Muscle of leg (tissue), 11 donors: Measurements from ENCODE around the gene GRIK3. TPM values are rescaled to one million over a fixed set of nuclear protein-coding genes. Genes with fewer than 3 reads are reported as not detected.

Experiments
- DNase-seq: peaks from one replicate; pipeline ENCODE4 v3.0.0; 2013
- H3K27ac ChIP-seq: one replicate; pipeline ENCODE4 v1.5.1; 2013; ENCODE audit warnings: mild to moderate bottlenecking, low read length, control low read depth
- H3K27me3 ChIP-seq: one replicate; pipeline ENCODE4 v1.6.1; 2013; ENCODE audit warnings: low read length; ENCODE audit not compliant: control insufficient read depth, insufficient read depth
- H3K36me3 ChIP-seq: one replicate; pipeline ENCODE4 v1.6.1; 2013; ENCODE audit warnings: low read length; ENCODE audit not compliant: control insufficient read depth, insufficient read depth
- H3K4me1 ChIP-seq: one replicate; pipeline ENCODE4 v1.6.1; 2013; ENCODE audit warnings: low read length; ENCODE audit not compliant: control insufficient read depth, insufficient read depth
- H3K4me3 ChIP-seq: one replicate; pipeline ENCODE4 v1.5.1; 2013; ENCODE audit warnings: low read length, control low read depth
- H3K9me3 ChIP-seq: replicated peaks from 2 replicates; pipeline ENCODE4 v1.6.1; 2013; ENCODE audit warnings: low read depth, low read length; ENCODE audit not compliant: control insufficient read depth
- WGBS: methylation state at CpG from one replicate; pipeline ENCODE4 v1.1.5; 2013; ENCODE audit warnings: missing lambda C conversion rate; ENCODE audit not compliant: insufficient coverage; 5-methylcytosine and 5-hydroxymethylcytosine counted together
- polyA plus RNA-seq, 8 donors: library from polyadenylated mRNA; unstranded; fragments of 120-200 nt; gene quantifications; one replicate each; pipeline versions ENCODE4 v1.2.1 to v1.2.3, GENCODE V29; 2013; ENCODE audit warnings: inconsistent platforms in 1 of 8, low replicate concordance in 1 of 8; ENCODE audit not compliant: insufficient read length in 8 of 8, insufficient read depth in 1 of 8
- total RNA-seq: library from RNA; stranded (reverse); fragments of 120-200 nt; gene quantifications from one replicate; pipeline ENCODE4 v1.2.4, GENCODE V29; 2013

GRIK3 gene
- total and polyA plus RNA-seq, 9 donors = 0.44 to 3.3 (median 1.1) TPM

DNA sequence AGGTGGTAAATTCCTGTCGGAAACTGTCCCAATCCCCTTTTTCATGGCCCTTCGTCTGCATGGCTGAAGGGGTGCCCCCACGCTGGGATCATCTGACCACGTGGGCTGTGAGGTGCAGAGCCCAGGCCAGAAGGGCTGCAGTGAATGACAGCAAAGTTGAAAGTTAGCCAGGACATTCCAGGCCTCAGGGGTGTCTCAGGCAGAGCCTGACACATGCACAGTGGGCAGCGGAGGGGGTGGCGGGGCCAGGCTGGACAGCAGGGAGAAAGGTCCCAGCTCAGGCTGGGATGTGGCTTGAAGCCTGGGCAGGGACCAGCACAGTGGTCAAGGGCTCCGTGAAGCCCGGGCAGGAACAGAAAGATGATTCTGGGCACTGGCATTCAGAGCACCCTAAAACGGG, 49.6 kb downstream of the GRIK3 start:
- no peak overlapping the region for H3K4me3 ChIP-seq
- WGBS = 76% methylated on average over 8 of the region's 9 CpGs
- peaks cover 12% of the 10 kb centered on the region for H3K27me3 ChIP-seq
- H3K9me3 ChIP-seq = no peaks in the 10 kb centered on the region
- H3K36me3 ChIP-seq = no peaks in the 10 kb centered on the region
- H3K27ac ChIP-seq = no peak overlapping the region
- no peaks in the 10 kb centered on the region for H3K4me1 ChIP-seq
- DNase-seq = no peak

DNA sequence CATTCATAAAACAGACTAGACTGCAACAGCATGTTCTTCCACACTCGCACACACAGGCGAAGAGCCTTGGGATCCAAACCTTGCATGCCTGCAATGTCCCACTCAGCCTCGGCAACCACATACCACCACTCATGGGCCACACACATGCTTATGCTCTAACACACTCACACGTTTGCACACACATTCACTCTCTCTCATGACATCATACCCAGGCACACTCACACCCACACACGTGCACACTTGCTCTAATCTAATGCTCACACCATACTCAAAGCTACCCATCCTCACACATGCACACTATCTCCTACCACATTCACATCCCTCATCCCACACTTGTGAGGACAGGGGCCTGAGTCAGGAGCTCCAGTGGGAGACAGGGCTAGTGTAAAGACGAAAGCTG, 50.3 kb downstream of the GRIK3 start:
- Histone ChIP-seq H3K27me3 (peaks cover 10% of the 10 kb centered on the region), H3K4me1 (no peaks in the 10 kb centered on the region), H3K27ac (no peak overlapping the region), H3K36me3 (no peaks in the 10 kb centered on the region), H3K9me3 (no peaks in the 10 kb centered on the region), H3K4me3 (no peak overlapping the region)
- DNase-seq = no peak
- 79% methylated on average over 5 of the region's 6 CpGs for WGBS

DNA sequence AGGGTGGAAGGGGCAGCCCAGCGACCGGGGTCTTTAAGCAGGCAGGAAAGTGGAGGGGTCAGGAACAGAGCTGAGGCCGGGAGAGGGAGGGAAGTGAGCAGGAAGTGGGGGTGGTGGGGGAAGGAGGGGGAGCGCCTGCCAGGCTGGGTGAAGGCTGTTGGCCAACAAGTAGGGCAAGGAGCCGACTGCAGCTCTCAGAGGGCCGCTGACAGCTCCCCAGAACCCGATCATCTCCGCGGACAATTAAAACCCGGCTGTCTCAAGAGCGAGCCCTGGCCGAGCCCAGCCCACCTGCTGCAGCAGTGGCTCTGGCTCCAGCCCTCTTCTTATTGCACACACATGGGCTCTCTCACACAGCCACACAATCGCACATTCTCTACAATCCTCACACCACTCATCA, 51.6 kb downstream of the GRIK3 start:
- no peak overlapping the region for H3K4me3 ChIP-seq
- H3K27me3 ChIP-seq = peaks cover 10% of the 10 kb centered on the region
- H3K9me3 ChIP-seq = no peaks in the 10 kb centered on the region
- no peak for DNase-seq
- no peaks in the 10 kb centered on the region for H3K36me3 ChIP-seq
- no peak overlapping the region for H3K27ac ChIP-seq
- WGBS = 10% methylated on average over 12 of the region's 13 CpGs
- no peaks in the 10 kb centered on the region for H3K4me1 ChIP-seq

DNA sequence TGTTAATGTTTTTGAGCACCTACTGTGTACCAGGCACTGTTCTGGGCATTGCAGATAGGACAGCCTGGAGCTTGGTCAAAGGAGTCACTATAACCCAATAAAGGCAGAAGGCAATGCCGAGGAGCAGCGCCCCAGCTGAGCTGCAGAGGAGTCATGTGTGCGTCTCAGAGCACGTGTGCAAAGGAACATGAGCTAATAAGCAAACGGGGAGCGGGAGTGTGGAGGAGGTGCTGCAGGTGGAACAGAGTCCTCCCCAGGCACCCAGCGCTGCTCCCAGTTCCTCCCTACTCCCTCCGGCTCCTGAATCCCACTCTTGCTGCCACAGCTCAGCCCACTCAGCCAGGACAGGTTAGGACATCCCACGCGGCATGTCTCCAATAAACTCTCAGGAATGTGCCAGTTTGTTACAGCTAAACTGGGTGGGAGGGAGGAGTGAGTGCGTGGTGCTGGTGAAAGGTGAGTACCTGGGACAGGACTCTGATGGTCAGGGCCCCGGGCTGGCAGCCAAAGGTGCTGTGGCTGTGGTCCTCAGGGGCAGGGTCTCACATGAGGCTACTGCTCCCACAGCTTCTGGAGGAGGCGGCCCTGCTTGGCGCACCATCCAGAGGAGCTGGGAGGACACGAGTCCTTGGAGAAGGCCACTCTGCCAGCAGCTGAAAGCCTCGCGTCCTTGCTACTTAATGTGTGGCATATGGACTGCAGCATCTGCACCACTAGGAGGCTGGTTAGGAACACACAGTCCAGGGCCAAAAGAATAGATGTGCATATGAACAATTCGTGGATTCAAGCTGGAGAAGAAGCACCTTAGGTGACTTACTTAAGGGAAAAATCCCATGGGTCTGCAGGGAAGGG, 52.3 kb downstream of the GRIK3 start:
- Histone ChIP-seq H3K4me3 (no peak overlapping the region), H3K4me1 (no peaks in the 10 kb centered on the region), H3K27me3 (peaks cover 10% of the 10 kb centered on the region), H3K9me3 (no peaks in the 10 kb centered on the region), H3K36me3 (no peaks in the 10 kb centered on the region), H3K27ac (no peak overlapping the region)
- no peak for DNase-seq
- 55% methylated on average over 13 of the region's 18 CpGs for WGBS

DNA sequence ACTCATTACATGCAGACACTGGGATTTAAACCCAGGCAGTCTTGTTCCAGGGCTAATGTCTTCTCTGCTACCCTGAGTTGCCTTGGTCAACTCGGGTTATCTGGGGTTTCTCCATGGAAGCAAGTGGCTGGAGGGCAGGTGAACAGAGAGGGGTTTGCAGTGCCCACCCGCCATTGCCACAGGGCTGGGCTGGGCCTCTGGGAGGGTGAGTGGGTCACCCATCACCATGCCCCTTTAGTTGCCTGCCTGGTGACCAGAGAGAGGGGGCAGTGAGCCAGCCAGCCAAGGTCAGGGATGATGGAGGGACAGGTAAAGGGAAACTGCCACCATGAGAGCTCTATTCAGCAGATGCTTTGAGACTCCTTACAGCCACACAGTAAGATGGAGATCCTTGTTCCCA, 53.2 kb downstream of the GRIK3 start:
- H3K4me1 ChIP-seq = no peaks in the 10 kb centered on the region
- DNase-seq = no peak
- H3K4me3 ChIP-seq = no peak overlapping the region
- H3K27me3 ChIP-seq = peaks cover 10% of the 10 kb centered on the region
- no peak overlapping the region for H3K27ac ChIP-seq
- 83% methylated on average over 1 of the region's 2 CpGs for WGBS
- H3K9me3 ChIP-seq = no peaks in the 10 kb centered on the region
- no peaks in the 10 kb centered on the region for H3K36me3 ChIP-seq

DNA sequence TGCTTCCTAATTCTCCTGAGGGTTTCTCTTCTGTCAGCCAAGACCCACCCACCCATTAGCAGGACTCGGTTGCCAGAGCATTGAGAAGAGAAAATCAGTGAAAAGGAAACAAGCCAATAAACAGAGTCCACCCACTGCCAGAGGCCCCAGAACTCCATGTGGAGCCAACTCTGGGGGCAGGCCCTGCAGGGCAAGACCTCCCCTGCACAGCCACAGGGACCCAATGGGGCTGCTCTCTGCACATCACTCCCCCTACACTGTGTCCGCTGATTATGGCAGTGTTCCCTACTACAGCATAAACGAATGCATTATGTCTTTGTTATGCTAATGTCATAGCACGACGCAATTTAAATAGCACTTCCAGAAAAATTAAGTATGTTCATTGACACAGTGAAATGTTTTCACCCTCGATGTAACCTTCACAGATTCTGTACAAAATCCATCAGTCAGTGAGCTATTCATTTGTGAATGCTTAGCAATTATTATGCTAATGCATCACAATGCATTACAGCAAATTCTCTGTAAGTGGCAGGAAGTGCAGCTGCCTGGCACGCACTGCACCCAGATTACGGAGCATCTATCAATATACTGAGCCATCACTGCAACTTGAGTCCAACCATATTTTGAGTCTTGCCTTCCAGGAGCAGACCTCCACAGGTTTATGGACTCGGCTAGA, 56.4 kb downstream of the GRIK3 start:
- H3K4me1 ChIP-seq = no peaks in the 10 kb centered on the region
- H3K36me3 ChIP-seq = no peaks in the 10 kb centered on the region
- peaks cover 5% of the 10 kb centered on the region for H3K27me3 ChIP-seq
- peak; percentile 16 for DNase-seq
- no peak overlapping the region for H3K4me3 ChIP-seq
- 95% methylated on average over 3 of the region's 9 CpGs for WGBS
- no peak overlapping the region for H3K27ac ChIP-seq
- no peaks in the 10 kb centered on the region for H3K9me3 ChIP-seq

DNA sequence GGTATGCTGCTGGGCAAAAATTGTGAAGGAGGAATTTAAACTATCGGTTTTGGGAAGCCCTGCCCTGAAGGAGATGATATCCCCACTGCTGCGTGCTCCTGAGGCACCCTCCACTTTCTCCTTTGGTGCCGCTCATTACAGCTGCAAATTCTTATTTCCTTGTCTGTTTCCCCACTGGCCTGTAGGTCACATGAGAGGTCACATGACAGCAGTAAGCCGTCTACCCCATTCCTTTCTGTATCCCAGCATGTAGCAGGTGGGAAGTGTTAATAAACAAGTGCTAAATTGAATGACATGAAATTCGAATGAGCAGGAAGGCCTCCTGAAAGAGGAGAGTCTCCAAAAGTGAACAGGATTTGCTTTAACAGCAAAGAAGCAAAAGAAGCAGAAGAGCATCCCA, 58.7 kb downstream of the GRIK3 start:
- peaks cover 2% of the 10 kb centered on the region for H3K27me3 ChIP-seq
- H3K4me3 ChIP-seq = no peak overlapping the region
- H3K9me3 ChIP-seq = no peaks in the 10 kb centered on the region
- no peaks in the 10 kb centered on the region for H3K36me3 ChIP-seq
- no peaks in the 10 kb centered on the region for H3K4me1 ChIP-seq
- DNase-seq = no peak
- H3K27ac ChIP-seq = no peak overlapping the region
- WGBS = 62% methylated on average over 2 of the region's 5 CpGs

DNA sequence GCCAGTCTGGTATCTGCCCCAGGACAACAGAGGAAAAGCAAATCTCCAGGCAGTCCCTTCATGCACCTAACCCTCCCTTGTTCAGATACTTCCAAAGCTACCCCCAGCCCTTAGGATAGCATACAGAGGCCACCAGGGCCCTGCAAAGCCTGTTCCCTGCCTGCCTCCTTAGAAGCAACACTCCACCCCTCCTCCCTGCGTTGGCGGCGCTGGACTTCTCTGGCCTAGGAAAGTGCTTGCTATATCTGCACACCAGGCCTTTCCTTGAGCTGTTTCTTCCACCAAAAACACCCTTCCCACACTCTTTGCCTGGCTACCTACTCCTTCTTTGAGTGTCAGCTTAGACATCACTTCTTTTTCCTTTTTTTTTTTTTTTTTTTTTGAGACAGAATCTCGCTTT, 61.3 kb downstream of the GRIK3 start:
- Histone ChIP-seq H3K36me3 (no peaks in the 10 kb centered on the region), H3K4me1 (no peaks in the 10 kb centered on the region), H3K4me3 (no peak overlapping the region), H3K9me3 (no peaks in the 10 kb centered on the region), H3K27ac (no peak overlapping the region), H3K27me3 (peaks cover 2% of the 10 kb centered on the region)
- 78% methylated on average over 3 of the region's 4 CpGs for WGBS
- DNase-seq = no peak

DNA sequence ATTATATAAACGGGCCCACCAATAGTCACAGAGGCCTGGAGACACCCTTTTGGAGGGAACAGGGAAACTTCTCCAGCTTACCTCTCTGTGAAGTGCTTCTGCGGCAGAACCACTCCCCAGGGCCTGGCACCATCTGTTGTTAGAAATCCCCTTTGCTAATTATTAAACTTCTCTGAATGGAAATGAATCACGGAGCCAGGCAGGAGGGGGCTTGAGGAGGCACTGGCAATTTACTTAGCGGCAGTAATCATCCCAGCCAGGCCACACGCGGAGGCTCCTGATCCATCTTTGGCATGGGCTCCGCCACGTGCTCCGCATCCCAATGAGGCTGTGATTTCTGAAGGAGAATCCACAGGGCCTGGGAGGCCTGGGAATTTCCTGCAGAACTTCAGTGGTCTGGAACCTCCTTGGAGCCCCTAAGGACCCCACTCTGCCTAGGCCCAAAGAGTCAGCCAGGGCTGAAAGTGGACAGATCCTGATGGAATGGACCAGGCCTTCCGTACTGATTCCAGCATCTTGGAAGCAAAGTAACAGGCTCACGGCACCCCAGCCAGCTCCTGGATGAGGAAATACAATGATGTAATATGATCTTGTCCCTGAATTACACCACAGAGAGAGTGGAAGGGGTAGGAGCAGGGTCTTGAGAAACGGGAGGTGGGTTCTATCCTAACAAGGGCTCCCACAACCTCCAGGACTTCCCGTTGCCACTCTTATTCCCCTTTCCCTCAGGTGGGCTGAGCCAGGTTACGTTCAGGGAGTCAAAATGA, 62.3 kb downstream of the GRIK3 start:
- WGBS = 56% methylated on average over 12 of the region's 14 CpGs
- no peak overlapping the region for H3K4me3 ChIP-seq
- no peaks in the 10 kb centered on the region for H3K4me1 ChIP-seq
- no peaks in the 10 kb centered on the region for H3K36me3 ChIP-seq
- H3K9me3 ChIP-seq = no peaks in the 10 kb centered on the region
- H3K27ac ChIP-seq = no peak overlapping the region
- H3K27me3 ChIP-seq = peaks cover 2% of the 10 kb centered on the region
- DNase-seq = no peak

DNA sequence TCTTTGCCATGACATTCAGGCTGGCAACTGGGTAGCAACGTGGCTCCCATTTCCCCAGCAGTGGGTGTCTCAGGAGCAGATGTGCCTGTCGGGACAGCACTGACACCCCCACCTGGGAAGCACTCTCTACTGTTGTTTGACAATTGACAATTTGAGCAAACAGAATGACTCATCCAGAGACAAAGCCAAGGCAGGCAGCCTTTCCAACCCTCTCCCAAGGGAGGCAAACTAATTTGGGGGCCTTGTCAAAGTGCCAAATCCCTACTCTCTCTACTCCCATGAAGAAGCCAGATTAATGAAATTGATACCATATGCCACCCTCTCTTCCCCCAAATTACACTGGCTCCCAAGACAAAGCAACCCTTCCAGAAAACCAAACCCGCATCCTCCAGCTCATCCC, 65.6 kb downstream of the GRIK3 start:
- Histone ChIP-seq H3K4me3 (no peak overlapping the region), H3K9me3 (no peaks in the 10 kb centered on the region), H3K27ac (no peak overlapping the region), H3K4me1 (no peaks in the 10 kb centered on the region), H3K27me3 (peaks cover 2% of the 10 kb centered on the region), H3K36me3 (no peaks in the 10 kb centered on the region)
- DNase-seq = no peak
- WGBS = 55% methylated on average over 2 of the region's 3 CpGs
